H9 (cell line): Measurements from ENCODE around the gene MARVELD1. TPM values are rescaled to one million over a fixed set of nuclear protein-coding genes. Genes with fewer than 3 reads are reported as not detected.

Source experiments
- DNase-seq: peaks from one replicate; pipeline ENCODE4 v3.0.0-alpha.2; 2017
- H2AFZ ChIP-seq: one replicate; pipeline ENCODE4 v1.6.1; 2013; ENCODE audit warnings: mild to moderate bottlenecking, low read length, control low read depth, moderate library complexity
- H2AK5ac ChIP-seq: 2 replicates; pipeline ENCODE4 v1.6.1; 2013; ENCODE audit warnings: low read length, control low read depth, mixed read lengths; ENCODE audit not compliant: insufficient read length
- H2BK120ac ChIP-seq: one replicate; pipeline ENCODE4 v1.6.1; 2013; ENCODE audit warnings: low read depth, mild to moderate bottlenecking, low read length, control low read depth, inconsistent platforms; ENCODE audit not compliant: poor library complexity, severe bottlenecking
- H2BK12ac ChIP-seq: 2 replicates; pipeline ENCODE4 v1.6.1; 2013; ENCODE audit warnings: low read length, control low read depth, mixed read lengths, low read depth; ENCODE audit not compliant: insufficient read length
- H2BK15ac ChIP-seq: 2 replicates; pipeline ENCODE4 v1.6.1; 2013; ENCODE audit warnings: low read depth, low read length, control low read depth
- H2BK20ac ChIP-seq: one replicate; pipeline ENCODE4 v1.6.1; 2013; ENCODE audit warnings: low read depth, mild to moderate bottlenecking, low read length, control low read depth, inconsistent platforms; ENCODE audit not compliant: poor library complexity, severe bottlenecking
- H2BK5ac ChIP-seq: 2 replicates; pipeline ENCODE4 v1.6.1; 2013; ENCODE audit warnings: low read length, control low read depth, mixed read lengths; ENCODE audit not compliant: insufficient read length
- H3K14ac ChIP-seq: 2 replicates; pipeline ENCODE4 v1.6.1; 2013; ENCODE audit warnings: low read length, control low read depth; ENCODE audit not compliant: insufficient read depth
- H3K18ac ChIP-seq: 2 replicates; pipeline ENCODE4 v1.6.1; 2013; ENCODE audit warnings: low read depth, mild to moderate bottlenecking, mixed read lengths, low read length, control low read depth; ENCODE audit not compliant: insufficient read length
- H3K23ac ChIP-seq: 2 replicates; pipeline ENCODE4 v1.6.1; 2013; ENCODE audit warnings: low read length, control low read depth, mixed read lengths, low read depth; ENCODE audit not compliant: insufficient read length
- H3K23me2 ChIP-seq: 2 replicates; pipeline ENCODE4 v1.6.1; 2013; ENCODE audit warnings: low read depth, mild to moderate bottlenecking, mixed read lengths, low read length, control low read depth; ENCODE audit not compliant: insufficient read length, poor library complexity, severe bottlenecking
- H3K27ac ChIP-seq: 2 replicates; pipeline ENCODE4 v1.5.1; 2013; ENCODE audit warnings: low read length, control low read depth, mixed read lengths, low read depth; ENCODE audit not compliant: insufficient read length
- H3K27me3 ChIP-seq: 2 replicates; pipeline ENCODE4 v1.6.1; 2013; ENCODE audit warnings: low read length, control low read depth, inconsistent platforms; ENCODE audit not compliant: insufficient read depth
- H3K4ac ChIP-seq: 2 replicates; pipeline ENCODE4 v1.6.1; 2013; ENCODE audit warnings: low read depth, mild to moderate bottlenecking, control low read depth, inconsistent platforms, low read length, moderate library complexity
- H3K4me1 ChIP-seq: 2 replicates; pipeline ENCODE4 v1.6.1; 2013; ENCODE audit warnings: low read length, control low read depth, inconsistent platforms; ENCODE audit not compliant: insufficient read depth
- H3K4me2 ChIP-seq: 2 replicates; pipeline ENCODE4 v1.6.1; 2013; ENCODE audit warnings: low read length, control low read depth, mixed read lengths; ENCODE audit not compliant: insufficient read length, insufficient read depth
- H3K56ac ChIP-seq: 2 replicates; pipeline ENCODE4 v1.6.1; 2013; ENCODE audit warnings: low read depth, mild to moderate bottlenecking, mixed read lengths, low read length, control low read depth; ENCODE audit not compliant: insufficient read length
- H3K79me1 ChIP-seq: 2 replicates; pipeline ENCODE4 v1.6.1; 2013; ENCODE audit warnings: low read depth, mild to moderate bottlenecking, moderate library complexity, low read length, control low read depth, inconsistent platforms; ENCODE audit not compliant: insufficient read depth, poor library complexity, severe bottlenecking
- H3K79me2 ChIP-seq: 2 replicates; pipeline ENCODE4 v1.6.1; 2013; ENCODE audit warnings: low read length, control low read depth, inconsistent platforms; ENCODE audit not compliant: insufficient read depth
- H3K9ac ChIP-seq: 2 replicates; pipeline ENCODE4 v1.6.1; 2013; ENCODE audit warnings: low read length, control low read depth, mixed read lengths; ENCODE audit not compliant: insufficient read length; ENCODE audit errors: extremely low read depth
- H3K9me3 ChIP-seq: one replicate; pipeline ENCODE4 v1.6.1; 2013; ENCODE audit warnings: low read depth, low read length, inconsistent platforms; ENCODE audit not compliant: control insufficient read depth
- H3T11ph ChIP-seq: one replicate; pipeline ENCODE4 v1.6.1; 2013; ENCODE audit warnings: mild to moderate bottlenecking, low read length, control low read depth, inconsistent platforms
- H4K20me1 ChIP-seq: one replicate; pipeline ENCODE4 v1.6.1; 2013; ENCODE audit not compliant: control insufficient read depth, insufficient read length, insufficient read depth
- H4K5ac ChIP-seq: 2 replicates; pipeline ENCODE4 v1.6.1; 2013; ENCODE audit warnings: low read depth, mild to moderate bottlenecking, mixed read lengths, low read length, control low read depth; ENCODE audit not compliant: insufficient read length
- H4K8ac ChIP-seq: replicated peaks from 2 replicates; pipeline ENCODE4 v1.6.1; 2013; ENCODE audit warnings: low read length, control low read depth, mixed read lengths, low read depth; ENCODE audit not compliant: insufficient read length
- H4K91ac ChIP-seq: 2 replicates; pipeline ENCODE4 v1.6.1; 2013; ENCODE audit warnings: low read depth, mild to moderate bottlenecking, moderate library complexity, mixed read lengths, low read length, control low read depth; ENCODE audit not compliant: insufficient read length
- H3K27ac Mint-ChIP-seq, 3 experiments: 2 replicates in 2 of 3; 3 replicates in 1 of 3; pipeline ENCODE4 v1.8.0; 2020 to 2021; ENCODE audit warnings: mixed read lengths in 3 of 3, mild to moderate bottlenecking in 1 of 3, moderate library complexity in 1 of 3
- H3K27me3 Mint-ChIP-seq: 2 replicates; pipeline ENCODE4 v1.8.0; 2021; ENCODE audit warnings: low read depth, mild to moderate bottlenecking, moderate library complexity, mixed read lengths
- H3K36me3 Mint-ChIP-seq, 3 experiments: 2 replicates in 2 of 3; 3 replicates in 1 of 3; pipeline ENCODE4 v1.8.0; 2020 to 2021; ENCODE audit warnings: low read depth in 3 of 3, mixed read lengths in 3 of 3; ENCODE audit not compliant: insufficient read depth in 1 of 3
- H3K4me1 Mint-ChIP-seq, 2 experiments: 2 replicates each; pipeline ENCODE4 v1.8.0; 2020; ENCODE audit warnings: mixed read lengths in 2 of 2
- H3K4me3 Mint-ChIP-seq, 2 experiments: 2 replicates in 1 of 2; 3 replicates in 1 of 2; pipeline ENCODE4 v1.8.0; 2020 to 2021; ENCODE audit warnings: mild to moderate bottlenecking in 2 of 2, mixed read lengths in 2 of 2, moderate library complexity in 1 of 2
- H3K9me3 Mint-ChIP-seq, 2 experiments: 2 replicates in 1 of 2; 3 replicates in 1 of 2; pipeline ENCODE4 v1.8.0; 2020; ENCODE audit warnings: mild to moderate bottlenecking in 2 of 2, mixed read lengths in 2 of 2, moderate library complexity in 1 of 2
- WGBS: extraction: QIAGEN DNeasy Blood & Tissue Kit; methylation state at CpG from one replicate; pipeline ENCODE4 v1.1.7; 2013; ENCODE audit warnings: missing lambda C conversion rate, low lambda C conversion rate, mixed read lengths; ENCODE audit not compliant: insufficient read length; ENCODE audit errors: extremely low coverage; 5-methylcytosine and 5-hydroxymethylcytosine counted together
- total RNA-seq: library from RNA; stranded (reverse); gene quantifications from 2 replicates; pipeline ENCODE4 v1.2.1, GENCODE V29; 2021
- TF ChIP-seq, protein P1 (sequence below): fragments of 200-600 bp; sonication (generic); conservative IDR thresholded peaks from 3 replicates; pipeline ENCODE4 v1.8.0; 2021; ENCODE audit warnings: antibody characterized with exemption, mild to moderate bottlenecking

The MARVELD1 gene
- total RNA-seq, 1 experiment from 2014 or later, result 26.7 TPM

DNA sequence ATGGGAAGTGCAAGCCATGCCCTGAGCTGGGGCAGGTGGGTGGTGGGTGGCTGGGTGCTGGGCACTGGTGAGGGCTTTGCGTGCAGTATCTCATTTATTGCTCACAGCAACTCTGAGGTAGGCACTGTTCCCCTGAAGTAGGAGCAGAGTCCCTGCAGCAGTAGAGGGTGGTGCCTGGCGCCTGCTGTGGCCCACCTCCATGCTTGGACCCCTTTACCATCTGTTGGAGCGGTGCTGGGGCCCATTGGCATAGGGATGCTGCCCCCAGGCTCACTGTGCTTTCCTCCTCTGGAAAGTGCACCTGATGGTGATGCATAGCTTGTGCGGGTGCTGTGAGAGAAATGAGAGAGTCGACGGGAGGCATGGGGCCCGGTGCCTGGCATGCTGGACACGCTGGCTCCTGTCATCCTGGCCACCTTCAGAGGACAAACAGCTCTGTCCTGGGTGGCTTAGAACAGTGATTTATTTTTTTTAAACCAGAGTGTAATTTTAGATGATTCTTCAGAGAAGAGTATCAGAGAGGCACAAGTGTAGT, 47.9 kb downstream of the MARVELD1 start:
- H3K4me2 ChIP-seq, result no peak overlapping the region
- H3K27me3 Mint-ChIP-seq, result peaks cover 2% of the 10 kb centered on the region; the same call in 1 of the 2 replicates
- no peaks in the 10 kb centered on the region for H3K9me3 ChIP-seq
- H3K27me3 ChIP-seq, result no peaks in the 10 kb centered on the region
- no peak overlapping the region for H4K91ac ChIP-seq
- no peak for DNase-seq
- no peak overlapping the region for H3K4ac ChIP-seq
- WGBS, result no CpG with 5 or more reads among the region's 8 CpGs
- H3K56ac ChIP-seq, result no peak overlapping the region
- H3K18ac ChIP-seq, result no peak overlapping the region
- no peaks in the 10 kb centered on the region for H4K20me1 ChIP-seq
- H2BK20ac ChIP-seq, result no peak overlapping the region
- TF ChIP-seq, protein P1, sequence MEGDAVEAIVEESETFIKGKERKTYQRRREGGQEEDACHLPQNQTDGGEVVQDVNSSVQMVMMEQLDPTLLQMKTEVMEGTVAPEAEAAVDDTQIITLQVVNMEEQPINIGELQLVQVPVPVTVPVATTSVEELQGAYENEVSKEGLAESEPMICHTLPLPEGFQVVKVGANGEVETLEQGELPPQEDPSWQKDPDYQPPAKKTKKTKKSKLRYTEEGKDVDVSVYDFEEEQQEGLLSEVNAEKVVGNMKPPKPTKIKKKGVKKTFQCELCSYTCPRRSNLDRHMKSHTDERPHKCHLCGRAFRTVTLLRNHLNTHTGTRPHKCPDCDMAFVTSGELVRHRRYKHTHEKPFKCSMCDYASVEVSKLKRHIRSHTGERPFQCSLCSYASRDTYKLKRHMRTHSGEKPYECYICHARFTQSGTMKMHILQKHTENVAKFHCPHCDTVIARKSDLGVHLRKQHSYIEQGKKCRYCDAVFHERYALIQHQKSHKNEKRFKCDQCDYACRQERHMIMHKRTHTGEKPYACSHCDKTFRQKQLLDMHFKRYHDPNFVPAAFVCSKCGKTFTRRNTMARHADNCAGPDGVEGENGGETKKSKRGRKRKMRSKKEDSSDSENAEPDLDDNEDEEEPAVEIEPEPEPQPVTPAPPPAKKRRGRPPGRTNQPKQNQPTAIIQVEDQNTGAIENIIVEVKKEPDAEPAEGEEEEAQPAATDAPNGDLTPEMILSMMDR, result no peak
- H3K4me1 Mint-ChIP-seq, result peaks cover 23 to 38% of the 10 kb centered on the region in 2 experiments
- H3K27ac Mint-ChIP-seq, result peak overlapping the region in 2 of 3 experiments; percentile 77 to 89; a peak in 3 of 7 replicates
- H3K23me2 ChIP-seq, result no peaks in the 10 kb centered on the region
- H3T11ph ChIP-seq, result no peak overlapping the region
- no peak overlapping the region for H3K9ac ChIP-seq
- H3K79me1 ChIP-seq, result no peaks in the 10 kb centered on the region
- no peaks in the 10 kb centered on the region for H3K79me2 ChIP-seq
- H3K23ac ChIP-seq, result no peak overlapping the region
- no peak overlapping the region for H4K8ac ChIP-seq
- H2BK12ac ChIP-seq, result no peak overlapping the region
- H2BK120ac ChIP-seq, result no peak overlapping the region
- no peak overlapping the region for H2AK5ac ChIP-seq
- peaks cover 7 to 44% (median 22%) of the 10 kb centered on the region in 3 experiments for H3K36me3 Mint-ChIP-seq
- no peak overlapping the region for H3K14ac ChIP-seq
- no peak overlapping the region for H2AFZ ChIP-seq
- no peak overlapping the region for H2BK15ac ChIP-seq
- no peak overlapping the region for H3K4me3 Mint-ChIP-seq
- H4K5ac ChIP-seq, result no peak overlapping the region
- no peak overlapping the region for H3K27ac ChIP-seq
- H3K4me1 ChIP-seq, result no peaks in the 10 kb centered on the region
- no peak overlapping the region for H2BK5ac ChIP-seq
- H3K9me3 Mint-ChIP-seq, result no peaks in the 10 kb centered on the region
